IMR-90 (cell line): ENCODE data around the gene LDB2.

ENCODE experiments used
- CTCF ChIP-seq: conservative IDR thresholded peaks from 2 replicates; pipeline ENCODE4 v1.5.1; 2012; ENCODE audit warnings: mild to moderate bottlenecking, low read depth, low read length, improper control_type of control experiment
- ELK1 ChIP-seq: fragments of 150-350 bp; IDR thresholded peaks from 2 replicates; pipeline ENCODE4 v1.6.1; 2016; ENCODE audit warnings: low read depth, mild to moderate bottlenecking, low read length, moderate library complexity, borderline replicate concordance
- MAFK ChIP-seq: IDR thresholded peaks from 2 replicates; pipeline ENCODE4 v1.6.1; 2012; ENCODE audit warnings: low read depth, low read length, improper control_type of control experiment
- MAZ ChIP-seq: IDR thresholded peaks from 2 replicates; pipeline ENCODE4 v1.6.1; 2012; ENCODE audit warnings: low read depth, mild to moderate bottlenecking, low read length, improper control_type of control experiment, moderate library complexity, borderline replicate concordance
- MXI1 ChIP-seq: IDR thresholded peaks from 2 replicates; pipeline ENCODE4 v1.6.1; 2012; ENCODE audit warnings: low read depth, mild to moderate bottlenecking, low read length, moderate library complexity, borderline replicate concordance
- POLR2A ChIP-seq: IDR thresholded peaks from 2 replicates; pipeline ENCODE4 v1.6.1; 2012; ENCODE audit warnings: mild to moderate bottlenecking, low read depth, low read length
- RAD21 ChIP-seq: IDR thresholded peaks from 2 replicates; pipeline ENCODE4 v1.6.1; 2012; ENCODE audit warnings: low read length, improper control_type of control experiment
- RCOR1 ChIP-seq: IDR thresholded peaks from 2 replicates; pipeline ENCODE4 v1.6.1; 2012; ENCODE audit warnings: mild to moderate bottlenecking, low read length, improper control_type of control experiment; ENCODE audit not compliant: insufficient replicate concordance
- RFX5 ChIP-seq: IDR thresholded peaks from 2 replicates; pipeline ENCODE4 v1.8.0; 2012; ENCODE audit warnings: low read depth, mild to moderate bottlenecking, low read length, moderate library complexity
- SMC3 ChIP-seq: fragments of 150-350 bp; IDR thresholded peaks from 2 replicates; pipeline ENCODE4 v1.6.1; 2016; ENCODE audit warnings: low read depth, mild to moderate bottlenecking, antibody characterized with exemption, low read length, moderate library complexity
- USF2 ChIP-seq: fragments of 150-350 bp; IDR thresholded peaks from 2 replicates; pipeline ENCODE4 v1.6.1; 2017; ENCODE audit warnings: mild to moderate bottlenecking, antibody characterized with exemption, low read length, low read depth

GRCh38 chr4:16480011-16480410, 418.4 kb downstream of the LDB2 start:
- no peak for TF ChIP-seq CTCF
- TF ChIP-seq POLR2A = no peak
- no peak for TF ChIP-seq RAD21
- no peak for TF ChIP-seq RFX5
- no peak for TF ChIP-seq SMC3
- TF ChIP-seq USF2 = no peak
- TF ChIP-seq MXI1 = no peak
- TF ChIP-seq MAFK = no peak
- TF ChIP-seq ELK1 = no peak
- TF ChIP-seq RCOR1 = no peak
- TF ChIP-seq MAZ = no peak
